AG04450 (cell line): ENCODE measurements around the gene P2RY8. TPM values are rescaled to one million over a fixed set of nuclear protein-coding genes. Genes with fewer than 3 reads are reported as not detected.
"Not testable (repeated sequence)": the region's sequence is repeated elsewhere in the genome, so short reads cannot be mapped to it uniquely, and the experiment has no call there.

Experiments
- CTCF ChIA-PET: fragments of 300-600, 350-600 bp; formaldehyde crosslinking; extraction: SDS; loops from one replicate; lab custom pipeline; 2022; ENCODE audit warnings: antibody characterized with exemption, inconsistent platforms; lab: Charles Lee
- POLR2A ChIA-PET: fragments of 350-600 bp; formaldehyde crosslinking; extraction: SDS; loops from one replicate; lab custom pipeline; 2021; ENCODE audit warnings: antibody characterized with exemption, inconsistent platforms; lab: Yijun Ruan, JAX
- DNase-seq: peaks from one replicate; pipeline ENCODE4 v3.0.0-alpha.2; 2011; ENCODE audit warnings: low read depth, low spot score
- H3K27ac ChIP-seq: one replicate; pipeline ENCODE4 v1.5.1; 2012; ENCODE audit warnings: low read depth, low read length, control low read depth
- H3K27me3 ChIP-seq: one replicate; pipeline ENCODE4 v1.6.0; 2012; ENCODE audit warnings: low read length; ENCODE audit not compliant: control insufficient read depth, insufficient read depth
- H3K4me3 ChIP-seq: 2 replicates; pipeline ENCODE4 v1.5.1; 2011; ENCODE audit warnings: mild to moderate bottlenecking, low read depth, low read length, control low read depth
- H3K9me3 ChIP-seq: 2 replicates; pipeline ENCODE4 v1.5.1; 2012; ENCODE audit warnings: low read length; ENCODE audit not compliant: control insufficient read depth, insufficient read depth
- polyA plus RNA-seq: library from polyadenylated mRNA; depleted of rRNA; stranded (reverse); fragments of >200 nt; gene quantifications from 2 replicates; pipeline ENCODE4 v1.2.3, GENCODE V29; 2011
- TF ChIP-seq, protein P1 (sequence below): IDR thresholded peaks from 2 replicates; pipeline ENCODE4 v1.5.1; 2011; ENCODE audit warnings: low read depth, low read length, control low read depth, inconsistent platforms

P2RY8 gene
- polyA plus RNA-seq, 1 experiment, result not detected

DNA sequence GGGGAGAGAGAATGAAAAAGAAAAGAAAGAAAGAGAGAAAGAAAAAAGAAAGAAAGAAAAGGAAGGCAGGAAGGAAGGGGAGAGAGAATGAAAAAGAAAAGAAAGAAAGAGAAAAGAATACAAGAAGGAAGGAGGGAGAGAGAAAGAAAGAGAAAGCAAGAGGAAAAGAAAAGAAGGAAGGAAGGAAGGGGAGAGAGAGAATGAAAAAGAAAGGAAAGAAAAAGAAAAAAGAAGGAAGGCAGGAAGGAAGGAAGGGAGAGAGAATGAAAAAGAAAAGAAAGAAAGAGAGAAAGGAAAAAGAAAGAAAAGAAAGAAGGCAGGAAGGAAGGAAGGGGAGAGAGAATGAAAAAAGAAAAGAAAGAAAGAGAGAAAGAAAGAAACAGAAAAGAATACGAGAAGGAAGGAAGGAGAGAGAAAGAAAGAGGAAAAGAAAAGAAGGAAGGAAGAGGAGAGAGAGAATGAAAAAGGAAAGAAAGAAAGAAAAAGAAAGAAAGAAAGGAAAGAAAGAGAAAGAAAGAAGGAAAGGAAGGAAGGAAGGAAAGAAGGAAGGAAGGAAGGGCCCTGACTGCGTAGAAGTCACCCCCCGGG is 15.1 kb upstream of the P2RY8 start:
- H3K27ac ChIP-seq, result no peak overlapping the region
- ChIA-PET CTCF (no interaction called here), POLR2A (no interaction called here)
- peaks cover 56% of the 10 kb centered on the region for H3K9me3 ChIP-seq
- no peak for DNase-seq
- no peaks in the 10 kb centered on the region for H3K27me3 ChIP-seq
- TF ChIP-seq, protein P1, sequence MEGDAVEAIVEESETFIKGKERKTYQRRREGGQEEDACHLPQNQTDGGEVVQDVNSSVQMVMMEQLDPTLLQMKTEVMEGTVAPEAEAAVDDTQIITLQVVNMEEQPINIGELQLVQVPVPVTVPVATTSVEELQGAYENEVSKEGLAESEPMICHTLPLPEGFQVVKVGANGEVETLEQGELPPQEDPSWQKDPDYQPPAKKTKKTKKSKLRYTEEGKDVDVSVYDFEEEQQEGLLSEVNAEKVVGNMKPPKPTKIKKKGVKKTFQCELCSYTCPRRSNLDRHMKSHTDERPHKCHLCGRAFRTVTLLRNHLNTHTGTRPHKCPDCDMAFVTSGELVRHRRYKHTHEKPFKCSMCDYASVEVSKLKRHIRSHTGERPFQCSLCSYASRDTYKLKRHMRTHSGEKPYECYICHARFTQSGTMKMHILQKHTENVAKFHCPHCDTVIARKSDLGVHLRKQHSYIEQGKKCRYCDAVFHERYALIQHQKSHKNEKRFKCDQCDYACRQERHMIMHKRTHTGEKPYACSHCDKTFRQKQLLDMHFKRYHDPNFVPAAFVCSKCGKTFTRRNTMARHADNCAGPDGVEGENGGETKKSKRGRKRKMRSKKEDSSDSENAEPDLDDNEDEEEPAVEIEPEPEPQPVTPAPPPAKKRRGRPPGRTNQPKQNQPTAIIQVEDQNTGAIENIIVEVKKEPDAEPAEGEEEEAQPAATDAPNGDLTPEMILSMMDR, result no peak
- no peak overlapping the region for H3K4me3 ChIP-seq

DNA sequence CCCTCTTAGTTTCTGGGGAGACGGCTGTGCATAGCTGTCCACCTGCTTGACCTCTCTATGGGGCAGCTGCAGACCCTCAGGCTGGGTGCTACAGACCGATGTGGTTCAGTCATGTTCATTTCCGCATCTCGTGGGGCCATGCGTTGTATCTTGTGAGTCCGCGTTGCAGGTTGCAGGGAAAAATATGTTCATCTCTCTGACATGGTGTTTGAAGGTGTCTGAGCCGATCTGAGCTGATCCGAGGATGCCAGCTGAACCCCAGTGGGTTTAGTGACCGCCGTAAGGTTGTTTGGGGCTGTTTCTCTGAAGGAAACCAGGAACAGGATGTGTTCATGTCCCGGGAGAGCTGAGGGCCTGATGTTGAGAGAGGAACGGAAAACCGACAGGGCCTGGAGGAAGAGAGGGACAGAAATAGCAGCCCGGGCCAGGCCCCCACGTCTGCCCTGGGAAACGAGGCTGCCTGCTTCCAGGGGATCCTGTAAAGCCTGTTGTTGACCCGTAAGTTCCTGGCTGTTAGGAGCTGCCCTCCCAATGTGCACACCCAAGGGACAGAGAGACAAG is 9.8 kb upstream of the P2RY8 start:
- Histone ChIP-seq H3K4me3 (no peak overlapping the region), H3K27ac (no peak overlapping the region), H3K27me3 (no peaks in the 10 kb centered on the region), H3K9me3 (peaks cover 53% of the 10 kb centered on the region)
- no peak for DNase-seq
- ChIA-PET POLR2A (no interaction called here), CTCF (no interaction called here)
- TF ChIP-seq, protein P1, result no peak

DNA sequence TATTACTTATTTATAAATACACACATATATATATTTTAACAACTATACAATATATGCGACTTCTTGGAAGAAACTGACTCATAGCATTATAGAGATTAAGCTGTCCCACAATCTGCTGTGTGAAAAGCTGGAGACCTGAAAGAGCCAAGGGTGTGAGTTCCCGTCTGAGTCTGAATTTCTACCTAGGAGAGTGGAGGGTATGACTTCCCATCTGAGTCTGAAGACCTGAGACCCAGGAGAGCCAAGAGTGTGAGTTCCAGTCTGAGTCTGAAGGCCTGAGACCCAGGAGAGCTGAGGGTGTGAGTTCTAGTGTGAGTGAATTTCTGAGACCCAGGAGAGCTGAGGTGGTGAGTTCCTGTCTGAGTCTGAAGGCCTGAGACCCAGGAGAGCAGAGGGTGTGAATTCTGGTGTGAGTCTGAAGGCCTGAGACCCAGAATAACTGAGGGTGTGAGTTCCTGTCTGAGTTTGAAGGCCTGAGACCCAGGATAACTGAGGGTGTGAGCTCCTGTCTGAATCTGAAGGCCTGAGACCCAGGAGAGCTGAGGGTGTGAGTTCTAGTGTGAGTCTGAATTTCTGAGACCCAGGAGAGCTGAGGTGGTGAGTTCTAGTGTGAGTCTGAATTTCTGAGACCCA is 8.9 kb upstream of the P2RY8 start:
- H3K4me3 ChIP-seq, result no peak overlapping the region
- H3K27me3 ChIP-seq, result no peaks in the 10 kb centered on the region
- TF ChIP-seq, protein P1, result no peak
- POLR2A ChIA-PET, result no interaction called here
- no peak for DNase-seq
- H3K27ac ChIP-seq, result no peak overlapping the region
- H3K9me3 ChIP-seq, result peaks cover 52% of the 10 kb centered on the region
- CTCF ChIA-PET, result no interaction called here

DNA sequence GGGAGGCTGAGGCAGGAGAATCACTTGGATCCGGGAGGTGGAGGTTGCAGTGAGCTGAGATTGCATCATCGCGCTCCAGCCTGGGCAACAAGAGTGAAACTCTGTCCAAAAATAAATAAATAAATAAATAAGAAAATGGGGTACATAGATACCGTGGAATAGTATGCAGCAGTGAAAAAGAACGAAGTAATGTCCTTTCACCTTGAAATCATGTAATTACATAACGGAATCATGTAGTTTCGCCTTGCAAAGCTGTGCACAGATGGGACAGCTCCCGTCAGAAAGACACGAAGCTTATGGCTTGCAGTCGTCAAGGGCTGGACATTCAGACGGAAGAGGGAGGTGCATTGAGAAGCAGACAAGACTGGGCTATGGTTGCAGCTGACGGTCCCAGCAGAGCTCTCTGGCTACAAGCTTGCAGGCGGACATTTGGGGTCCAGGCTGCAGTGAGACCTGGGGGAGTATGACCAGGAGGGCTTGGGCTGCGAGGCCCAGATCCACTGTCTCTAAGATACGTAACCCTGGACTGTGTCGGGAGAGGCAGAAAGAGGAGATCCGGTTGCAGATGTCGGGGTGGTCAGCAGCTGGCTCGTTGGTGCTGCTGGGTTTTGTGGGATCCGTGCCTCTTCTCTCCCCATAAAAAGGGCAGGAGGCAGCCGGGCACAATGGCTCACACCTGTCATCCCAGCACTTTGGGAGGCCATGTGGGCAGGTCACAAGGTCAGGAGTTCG is 6.2 kb upstream of the P2RY8 start:
- no peak overlapping the region for H3K27ac ChIP-seq
- TF ChIP-seq, protein P1, result no peak
- CTCF ChIA-PET, result no interaction called here
- H3K9me3 ChIP-seq, result peaks cover 39% of the 10 kb centered on the region
- POLR2A ChIA-PET, result no interaction called here
- no peak for DNase-seq
- no peaks in the 10 kb centered on the region for H3K27me3 ChIP-seq
- H3K4me3 ChIP-seq, result no peak overlapping the region

DNA sequence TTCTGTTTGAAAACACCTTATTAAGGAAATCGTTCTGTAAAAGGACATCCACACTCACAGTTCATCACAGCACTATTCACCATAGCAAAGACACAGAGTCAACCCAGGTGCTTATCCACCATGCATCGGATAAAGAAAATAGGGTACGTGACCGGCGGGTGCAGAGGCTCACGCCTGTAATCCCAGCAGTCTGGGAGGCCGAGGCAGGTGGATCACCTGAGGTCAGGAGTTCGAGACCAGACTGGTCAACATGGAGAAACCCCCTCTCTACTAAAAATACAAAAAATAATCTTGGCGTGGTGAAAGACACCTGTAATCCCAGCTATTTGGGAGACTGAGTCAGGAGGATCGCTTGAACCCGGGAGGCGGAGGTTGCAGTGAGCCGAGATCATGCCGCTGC is 2.2 kb upstream of the P2RY8 start:
- POLR2A ChIA-PET, result not testable (repeated sequence)

DNA sequence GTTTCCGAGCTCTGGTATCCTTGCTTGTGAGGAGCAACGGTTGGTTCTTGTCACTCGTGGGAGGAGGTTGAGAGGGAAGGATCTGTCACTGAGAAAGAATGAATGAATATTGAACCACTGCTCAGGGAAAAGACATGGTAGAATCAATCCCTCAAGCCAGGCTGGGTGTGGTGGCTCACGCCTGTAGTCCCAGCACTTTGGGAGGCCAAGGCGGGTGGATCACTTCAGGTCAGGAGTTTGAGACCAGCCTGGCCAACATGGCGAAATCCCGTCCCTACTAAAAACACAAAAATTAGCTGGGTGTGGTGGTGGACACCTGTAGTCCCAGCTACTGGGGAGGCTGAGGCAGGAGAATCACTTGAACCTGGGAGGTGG is 718 bp upstream of the P2RY8 start:
- DNase-seq, H3K4me3 ChIP-seq, H3K27me3 ChIP-seq, H3K27ac ChIP-seq, CTCF ChIA-PET, POLR2A ChIA-PET: not testable (repeated sequence)
- H3K9me3 ChIP-seq, result peaks cover 52% of the 10 kb centered on the region

More for the DNA sequence above, 2.2 kb upstream of the P2RY8 start:
- DNase-seq, H3K27me3 ChIP-seq, H3K4me3 ChIP-seq, CTCF ChIA-PET, H3K27ac ChIP-seq: not testable (repeated sequence)
- H3K9me3 ChIP-seq, result peaks cover 64% of the 10 kb centered on the region
